Heart right ventricle (tissue), 16 donors: ENCODE data around the gene AMOTL2. TPM values are rescaled to one million over a fixed set of nuclear protein-coding genes. Genes with fewer than 3 reads are reported as not detected.

Source experiments
- ATAC-seq, 8 donors: fragments of 200-7000 bp; cut with Tn5 transposase; one replicate each; pipeline ENCODE4 v1.9.1; 2020; ENCODE audit warnings: mild to moderate bottlenecking in 8 of 8, moderate library complexity in 8 of 8, moderate number of reproducible peaks in 1 of 8
- DNase-seq, 2 donors: peaks; one replicate each; pipeline ENCODE4 v3.0.0-alpha.2; 2020
- H3K27ac ChIP-seq, 10 donors: fragments of 200-600 bp; sonication (generic) in 2 of 10; one replicate each; pipeline versions ENCODE4 v1.5.0 to v1.8.0; 2020 to 2022; ENCODE audit warnings: mild to moderate bottlenecking in 3 of 10
- H3K27me3 ChIP-seq, 7 donors: fragments of 200-600 bp; one replicate each; pipeline ENCODE4 v1.8.0; 2021 to 2022; ENCODE audit warnings: mild to moderate bottlenecking in 2 of 7
- H3K36me3 ChIP-seq, 9 donors: fragments of 200-600 bp; sonication (generic) in 1 of 9; one replicate each; pipeline versions ENCODE4 v1.5.0 to v1.8.0; 2020 to 2022; ENCODE audit warnings: mild to moderate bottlenecking in 2 of 9
- H3K4me1 ChIP-seq, 9 donors: fragments of 200-600 bp; sonication (generic) in 1 of 9; one replicate each; pipeline versions ENCODE4 v1.5.0 to v1.8.0; 2020 to 2022; ENCODE audit warnings: mild to moderate bottlenecking in 4 of 9
- H3K4me3 ChIP-seq, 10 donors: fragments of 200-600 bp; sonication (generic) in 2 of 10; one replicate each; pipeline versions ENCODE4 v1.5.0 to v1.8.0; 2020 to 2022; ENCODE audit warnings: mild to moderate bottlenecking in 7 of 10, moderate library complexity in 2 of 10
- H3K9me3 ChIP-seq, 11 donors: fragments of 200-600 bp in 10 of 11; sonication (generic) in 2 of 11; one replicate each; pipeline versions ENCODE4 v1.5.0 to v1.8.0; 2013 to 2022; ENCODE audit warnings: mild to moderate bottlenecking in 2 of 11, control low read depth in 1 of 11, moderate library complexity in 1 of 11
- CTCF ChIP-seq, 9 donors: fragments of 200-600 bp; sonication (generic) in 2 of 9; IDR thresholded peaks; one replicate each; pipeline versions ENCODE4 v1.5.0 to v1.8.0; 2021 to 2022; ENCODE audit warnings: antibody characterized with exemption in 9 of 9, mild to moderate bottlenecking in 5 of 9, moderate library complexity in 1 of 9
- WGBS, 2 donors: extraction: QIAGEN DNeasy Blood & Tissue Kit; methylation state at CpG; one replicate each; pipeline ENCODE4 v1.1.7; 2013; ENCODE audit warnings: inconsistent platforms in 1 of 2; 5-methylcytosine and 5-hydroxymethylcytosine counted together
- intact Hi-C, 10 donors: fragments of 100-400 bp; cut with DNase I; formaldehyde crosslinking; loops; one replicate each; pipeline versions ENCODE4 v1.11.1 to v1.14.2; 2022
- polyA plus RNA-seq, 2 donors: library from polyadenylated mRNA; stranded (reverse); fragments of 200-250 nt; gene quantifications; one replicate each; pipeline ENCODE4 v1.2.3, GENCODE V29; 2013
- total RNA-seq, 10 donors: library from RNA; stranded (reverse); fragmentation: NEBNext Ultra II Directional in 3 of 10; extraction: Animal tissue kit (Norgen Biotek cat#: 25700) in 3 of 10; gene quantifications; one replicate each; pipeline versions ENCODE4 v1.2.1 to v1.2.4, GENCODE V29; 2021 to 2023
- donor health status: Arrhythmogenic right ventricular cardiomyopathy.
- donor health status: ischemic (EF 13 %, LVEDD 7.1; RV severe dilation, severe dysfunction).
- donor health status: healthy with polysubstance abuse.
- donor health status: DM: no; HTN: yes; CAD: no.
- donor health status: DM: no; HTN: no; CAD: no.
- donor health status: ischemic (EF 25% LVEDD 6.9; RV normal size, moderate dysfunction).
- donor health status: ischemic (EF 25% LVEDD 5.7; RV mildly dilated, moderate dysfunction).
- donor health status: healthy.
- donor health status: DM: yes; HTN: yes; CAD: no.
- donor health status: Ischemic cardiomyopathy.
- donor health status: ischemic (EF 35%, LVEDD 5.7; RV mildly dilated, moderate dysfunction).
- donor health status: nonischemic (EF 11% LVEDD 7.7; RV severe dilation, severe dysfunction).
- donor health status: DM: yes; HTN: yes; CAD: no.
- donor health status: PGD.
- donor health status: ischemic (EF 29% LVEDD 5.4; RV normal size, mild dysfunction).
- donor health status: nonischemic (EF 23%, LVEDD 6.1; RV moderate dilation, normal function).

The AMOTL2 gene
- total and polyA plus RNA-seq, 12 donors = 18.7 to 96.6 (median 54.1) TPM

- no peak for TF ChIP-seq CTCF (IDR thresholded peaks at IDR 0.05)
- H3K36me3 ChIP-seq = peaks cover 0 to 21% (median 12%) of the 10 kb centered on the region in 9 donors
- peaks cover 0 to 1% (median 0%) of the 10 kb centered on the region in 11 donors for H3K9me3 ChIP-seq
- H3K27ac ChIP-seq = peak overlapping the region; percentile 95 to 100 (median 100)
- peak overlapping the region; percentile 57 to 94 (median 82) for H3K4me3 ChIP-seq
- peaks cover 17 to 63% (median 47%) of the 10 kb centered on the region in 9 donors for H3K4me1 ChIP-seq
- WGBS, 2 donors = 13% methylated on average over 28 to 30 of the region's 30 CpGs
- peaks cover 0 to 24% (median 0%) of the 10 kb centered on the region in 7 donors for H3K27me3 ChIP-seq
- intact Hi-C loops = loop anchor here in 9 of 10 donors (2.0 to 10.0 kb wide), 10 partner anchors 62 to 800 kb away; partner anchors contain the start of genes ANAPC13 (in 2 of the 9), CEP63 (in 2 of the 9) and CDV3 (in 1 of the 9)
- ATAC-seq (peak; percentile 14 to 48 (median 33)), DNase-seq (peak; percentile 64 to 74)
These were observed 739 bp upstream of the AMOTL2 start for GRCh38 chr3:134374791-134375581.

- Histone ChIP-seq H3K4me1 (peaks cover 25 to 77% (median 61%) of the 10 kb centered on the region in 9 donors), H3K4me3 (peak overlapping the region; percentile 57 to 94 (median 82)), H3K27me3 (peaks cover 0 to 24% (median 0%) of the 10 kb centered on the region in 7 donors), H3K36me3 (peaks cover 0 to 36% (median 25%) of the 10 kb centered on the region in 9 donors), H3K27ac (peak overlapping the region; percentile 95 to 100 (median 100)), H3K9me3 (no peaks in the 10 kb centered on the region)
- ATAC-seq = peak; percentile 67 to 83 (median 80)
- intact Hi-C loops = loop anchor here in 6 of 10 donors (1.0 to 10.0 kb wide), 6 partner anchors 59 to 799 kb away; partner anchors contain the start of genes ANAPC13 (in 2 of the 6), CEP63 (in 2 of the 6) and CDV3 (in 1 of the 6)
- no peak for TF ChIP-seq CTCF (IDR thresholded peaks at IDR 0.05)
- 0 to 4% methylated on average over 48 to 51 of the region's 51 CpGs for WGBS, 2 donors
- DNase-seq = peak; percentile 80 to 93
These were observed 759 bp downstream of the AMOTL2 start for GRCh38 chr3:134373271-134374104.

GRCh38 chr3:134372396-134373270 is 1.6 kb downstream of the AMOTL2 start:
- intact Hi-C loops = loop anchor here in 5 of 10 donors (1.0 to 10.0 kb wide), 5 partner anchors 58 to 798 kb away; partner anchors contain the start of genes ANAPC13 (in 2 of the 5), CEP63 (in 2 of the 5) and CDV3 (in 1 of the 5)
- Histone ChIP-seq H3K4me1 (peaks cover 25 to 77% (median 61%) of the 10 kb centered on the region in 9 donors), H3K4me3 (peak overlapping the region; percentile 57 to 94 (median 82)), H3K9me3 (no peaks in the 10 kb centered on the region), H3K27ac (peak overlapping the region; percentile 95 to 100 (median 100)), H3K27me3 (peaks cover 0 to 24% (median 0%) of the 10 kb centered on the region in 7 donors), H3K36me3 (peaks cover 0 to 44% (median 32%) of the 10 kb centered on the region in 9 donors)
- ATAC-seq (no peak), DNase-seq (no peak)
- WGBS, 2 donors = 8 to 11% methylated on average over 9 of the region's 9 CpGs
- no peak for TF ChIP-seq CTCF (IDR thresholded peaks at IDR 0.05)
